H1 (cell line): ENCODE measurements around the gene DEGS2. TPM values are rescaled to one million over a fixed set of nuclear protein-coding genes. Genes with fewer than 3 reads are reported as not detected.
A peak's percentile ranks its signal among the peaks of the same experiment; 100 is the strongest.

Experiments
- CTCF ChIA-PET: fragments of 300-600 bp; sonication (Branson Sonifier 250); formaldehyde crosslinking; loops from one replicate; lab custom pipeline; 2021; ENCODE audit not compliant: partially characterized antibody; lab: Charles Lee
- POLR2A ChIA-PET: fragments of 300-600 bp; sonication (Branson Sonifier 250); formaldehyde crosslinking; loops from one replicate; lab custom pipeline; 2021; ENCODE audit warnings: inconsistent platforms; ENCODE audit not compliant: partially characterized antibody; lab: Charles Lee
- DNase-seq, 2 experiments: peaks; one replicate each; pipeline versions ENCODE4 v3.0.0 to v3.0.0-alpha.2; 2010 to 2022; ENCODE audit warnings: low spot score in 2 of 2, low read depth in 1 of 2, mixed read lengths in 1 of 2
- FAIRE-seq: peaks from 2 replicates; lab custom pipeline; 2011; peaks lifted over from hg19 to GRCh38; lab: Jason Lieb, UNC
- H2AFZ ChIP-seq: 2 replicates; pipeline ENCODE4 v1.8.1; 2012; ENCODE audit warnings: low read length, inconsistent platforms
- H2AK5ac ChIP-seq: 2 replicates; pipeline ENCODE4 v1.6.1; 2013; ENCODE audit warnings: low read depth, low read length
- H2BK120ac ChIP-seq: replicated peaks from 2 replicates; pipeline ENCODE3; 2013; ENCODE audit warnings: low read depth, low read length, inconsistent platforms
- H2BK12ac ChIP-seq: 2 replicates; pipeline ENCODE4 v1.6.1; 2013; ENCODE audit warnings: low read depth, low read length
- H2BK15ac ChIP-seq: 2 replicates; pipeline ENCODE4 v1.6.1; 2013; ENCODE audit warnings: low read length
- H2BK20ac ChIP-seq: 2 replicates; pipeline ENCODE4 v1.6.1; 2013; ENCODE audit warnings: low read length
- H2BK5ac ChIP-seq: 2 replicates; pipeline ENCODE4 v1.6.1; 2013; ENCODE audit warnings: low read depth, low read length
- H3K14ac ChIP-seq: 2 replicates; pipeline ENCODE4 v1.6.1; 2013; ENCODE audit warnings: inconsistent platforms; ENCODE audit not compliant: insufficient read length
- H3K18ac ChIP-seq: 2 replicates; pipeline ENCODE4 v1.6.1; 2013; ENCODE audit warnings: low read length; ENCODE audit errors: extremely low read depth
- H3K23ac ChIP-seq: 2 replicates; pipeline ENCODE4 v1.6.1; 2013; ENCODE audit warnings: inconsistent platforms; ENCODE audit not compliant: insufficient read length
- H3K23me2 ChIP-seq: 2 replicates; pipeline ENCODE4 v1.6.1; 2013; ENCODE audit warnings: low read depth, low read length
- H3K27ac ChIP-seq: 2 replicates; pipeline ENCODE4 v1.6.1; 2011; ENCODE audit warnings: low read depth, low read length, inconsistent platforms
- H3K27me3 ChIP-seq, 4 experiments: replicated peaks in 1 of 4; 1 replicate in 1 of 4; 2 replicates in 3 of 4; pipeline versions ENCODE4 v1.6.1 to v1.8.1; 2011 to 2013; ENCODE audit warnings: low read length in 3 of 4, mild to moderate bottlenecking in 3 of 4, inconsistent platforms in 2 of 4, mixed read lengths in 2 of 4, moderate library complexity in 1 of 4; ENCODE audit not compliant: control insufficient read depth in 3 of 4, insufficient read depth in 3 of 4; ENCODE audit errors: extremely low read depth in 1 of 4
- H3K36me3 ChIP-seq, 4 experiments: 2 replicates each; pipeline versions ENCODE4 v1.6.1 to v1.8.1; 2011 to 2013; ENCODE audit warnings: mild to moderate bottlenecking in 4 of 4, low read length in 3 of 4, moderate library complexity in 2 of 4, control low read depth in 1 of 4, inconsistent platforms in 1 of 4; ENCODE audit not compliant: insufficient read depth in 4 of 4, control insufficient read depth in 2 of 4
- H3K4ac ChIP-seq: replicated peaks from 2 replicates; pipeline ENCODE3; 2013; ENCODE audit warnings: low read length, low read depth, mixed read lengths, inconsistent platforms; ENCODE audit not compliant: insufficient read length
- H3K4me1 ChIP-seq, 4 experiments: replicated peaks in 1 of 4; 1 replicate in 1 of 4; 2 replicates in 3 of 4; pipeline versions ENCODE4 v1.6.1 to v1.8.1; 2011 to 2013; ENCODE audit warnings: low read length in 3 of 4, inconsistent platforms in 2 of 4, mixed read lengths in 1 of 4; ENCODE audit not compliant: insufficient read depth in 4 of 4, control insufficient read depth in 3 of 4
- H3K4me2 ChIP-seq, 2 experiments: 2 replicates each; pipeline versions ENCODE4 v1.6.1 to v1.8.1; 2011 to 2013; ENCODE audit warnings: low read depth in 2 of 2, low read length in 2 of 2, control low read depth in 1 of 2, inconsistent platforms in 1 of 2, mild to moderate bottlenecking in 1 of 2; ENCODE audit not compliant: insufficient read depth in 1 of 2
- H3K4me3 ChIP-seq, 4 experiments: fragments of 200-600, 300-600 bp in 1 of 4; sonication (generic), shearing (Covaris generic), sonication (Bioruptor Twin) in 1 of 4; 2 replicates each; pipeline versions ENCODE4 v1.5.1 to v1.8.1; 2011 to 2016; ENCODE audit warnings: low read length in 4 of 4, low read depth in 3 of 4, control low read depth in 2 of 4, inconsistent platforms in 2 of 4, mild to moderate bottlenecking in 2 of 4, mixed read lengths in 1 of 4, moderate library complexity in 1 of 4; ENCODE audit not compliant: insufficient read depth in 2 of 4; ENCODE audit errors: extremely low read depth in 1 of 4
- H3K56ac ChIP-seq: replicated peaks from 2 replicates; pipeline ENCODE3; 2013; ENCODE audit warnings: low read depth, mild to moderate bottlenecking, mixed read lengths, low read length, inconsistent platforms; ENCODE audit not compliant: insufficient read length
- H3K79me1 ChIP-seq: 2 replicates; pipeline ENCODE4 v1.6.1; 2013; ENCODE audit warnings: low read depth, low read length, control low read depth
- H3K79me2 ChIP-seq, 2 experiments: 2 replicates each; pipeline versions ENCODE4 v1.6.1 to v1.8.1; 2012 to 2013; ENCODE audit warnings: low read length in 2 of 2, mild to moderate bottlenecking in 2 of 2, inconsistent platforms in 1 of 2; ENCODE audit not compliant: insufficient read depth in 2 of 2, control insufficient read depth in 1 of 2
- H3K9ac ChIP-seq, 4 experiments: replicated peaks in 1 of 4; 1 replicate in 1 of 4; 2 replicates in 3 of 4; pipeline versions ENCODE4 v1.6.1 to v1.8.1; 2011 to 2013; ENCODE audit warnings: low read depth in 3 of 4, low read length in 3 of 4, control low read depth in 2 of 4, mild to moderate bottlenecking in 2 of 4, moderate library complexity in 2 of 4, inconsistent platforms in 1 of 4; ENCODE audit errors: extremely low read depth in 1 of 4
- H3K9me3 ChIP-seq, 2 experiments: 2 replicates each; pipeline versions ENCODE4 v1.6.1 to v1.8.1; 2012 to 2013; ENCODE audit warnings: mild to moderate bottlenecking in 2 of 2, moderate library complexity in 2 of 2, control low read depth in 1 of 2, inconsistent platforms in 1 of 2, low read depth in 1 of 2, low read length in 1 of 2, mixed read lengths in 1 of 2; ENCODE audit not compliant: insufficient read depth in 2 of 2
- H4K20me1 ChIP-seq, 2 experiments: replicated peaks in 1 of 2; 2 replicates each; pipeline versions ENCODE3 to v1.8.1; 2011 to 2013; ENCODE audit warnings: inconsistent platforms in 2 of 2, low read length in 2 of 2, mild to moderate bottlenecking in 1 of 2; ENCODE audit not compliant: insufficient read depth in 2 of 2, control insufficient read depth in 1 of 2
- H4K5ac ChIP-seq: 2 replicates; pipeline ENCODE4 v1.6.1; 2013; ENCODE audit warnings: low read length, low read depth, mixed read lengths, inconsistent platforms; ENCODE audit not compliant: insufficient read length
- H4K8ac ChIP-seq: 2 replicates; pipeline ENCODE4 v1.8.0; 2013; ENCODE audit warnings: mild to moderate bottlenecking, moderate library complexity, low read length, inconsistent platforms; ENCODE audit not compliant: insufficient read depth; ENCODE audit errors: extremely low read depth
- H4K91ac ChIP-seq: replicated peaks from 2 replicates; pipeline ENCODE3; 2013; ENCODE audit warnings: low read length, mixed read lengths, inconsistent platforms; ENCODE audit not compliant: insufficient read length
- CEBPB ChIP-seq: IDR thresholded peaks from 2 replicates; pipeline ENCODE4 v1.6.1; 2012; ENCODE audit warnings: low read depth, low read length
- CTCF ChIP-seq, 3 experiments: IDR thresholded peaks; 1 replicate in 2 of 3; 2 replicates in 1 of 3; pipeline versions ENCODE4 v1.5.1 to v1.6.1; 2011; ENCODE audit warnings: low read length in 3 of 3, mild to moderate bottlenecking in 3 of 3, inconsistent platforms in 2 of 3, low read depth in 1 of 3, moderate library complexity in 1 of 3; ENCODE audit not compliant: insufficient read depth in 1 of 3; ENCODE audit errors: control extremely low read depth in 1 of 3
- MAX ChIP-seq: IDR thresholded peaks from 2 replicates; pipeline ENCODE4 v1.6.1; 2012; ENCODE audit warnings: inconsistent platforms
- NANOG ChIP-seq: IDR thresholded peaks from 2 replicates; pipeline ENCODE4 v1.6.1; 2011; ENCODE audit warnings: low read length, low read depth, mild to moderate bottlenecking, inconsistent platforms; ENCODE audit not compliant: insufficient read depth, poor library complexity, severe bottlenecking
- RAD21 ChIP-seq, 2 experiments: IDR thresholded peaks in 1 of 2; conservative IDR thresholded peaks in 1 of 2; 2 replicates each; pipeline ENCODE4 v1.6.1; 2011; ENCODE audit warnings: low read depth in 2 of 2, low read length in 2 of 2, improper control_type of control experiment in 1 of 2, inconsistent platforms in 1 of 2, mild to moderate bottlenecking in 1 of 2, moderate library complexity in 1 of 2
- WGBS, 2 experiments: shearing (Covaris generic) in 1 of 2; methylation state at CpG; one replicate each; pipeline versions ENCODE4 v1.1.6 to v1.1.7; 2013 to 2015; ENCODE audit warnings: low lambda C conversion rate in 2 of 2, mixed read lengths in 2 of 2, inconsistent platforms in 1 of 2, low coverage in 1 of 2, missing lambda C conversion rate in 1 of 2; ENCODE audit not compliant: insufficient replicate concordance in 2 of 2, insufficient coverage in 1 of 2, insufficient read length in 1 of 2; ENCODE audit errors: extremely low coverage in 1 of 2, missing lambda C conversion rate in 1 of 2; 5-methylcytosine and 5-hydroxymethylcytosine counted together
- polyA plus RNA-seq, 7 experiments: library from polyadenylated mRNA; depleted of rRNA in 3 of 7; stranded (reverse) in 5 of 7; unstranded in 2 of 7; fragments of >200 nt in 5 of 7; fragments of 200-250 nt in 2 of 7; gene quantifications; 1 replicate in 5 of 7; 2 replicates in 1 of 7; 4 replicates in 1 of 7; pipeline versions ENCODE4 v1.2.1 to v1.2.3, GENCODE V29; 2011 to 2013; ENCODE audit warnings: missing spikeins in 2 of 7, mixed read lengths in 2 of 7
- total RNA-seq: library from RNA; stranded (reverse); fragmentation: NEBNext Ultra II Directional; extraction: Animal tissue kit (Norgen Biotek cat#: 25700); gene quantifications from 2 replicates; pipeline ENCODE4 v1.2.1, GENCODE V29; 2021

The DEGS2 gene
- total and polyA plus RNA-seq, 2 of the 8 experiments (the other 6 are each of a cell fraction or from before 2014, with no cell fraction given): 0.61 to 0.82 TPM

- Histone ChIP-seq H3K4me3 (no peak overlapping the region), H2BK5ac (no peak overlapping the region), H2BK120ac (no peak overlapping the region), H3K23ac (no peak overlapping the region), H3K4me2 (no peak overlapping the region), H3K14ac (no peak overlapping the region), H4K5ac (no peak overlapping the region), H3K79me2 (no peaks in the 10 kb centered on the region), H3K27me3 (no peaks in the 10 kb centered on the region), H3K9me3 (no peaks in the 10 kb centered on the region), H3K27ac (no peak overlapping the region), H4K20me1 (no peaks in the 10 kb centered on the region), H2BK20ac (no peak overlapping the region), H3K79me1 (no peaks in the 10 kb centered on the region), H2AK5ac (no peak overlapping the region), H3K4me1 (no peaks in the 10 kb centered on the region; a peak in 1 of 7 replicates), H3K23me2 (peaks cover under 1% of the 10 kb centered on the region; the same call in 1 of the 2 replicates), H3K9ac (no peak overlapping the region), H3K4ac (no peak overlapping the region), H3K36me3 (no peaks in the 10 kb centered on the region), H2BK12ac (no peak overlapping the region), H4K91ac (no peak overlapping the region), H4K8ac (no peak overlapping the region), H2AFZ (no peak overlapping the region), H3K18ac (no peak overlapping the region), H3K56ac (no peak overlapping the region), H2BK15ac (no peak overlapping the region)
- FAIRE-seq (no peak), DNase-seq (no peak)
- POLR2A ChIA-PET: no interaction called here
- CTCF ChIA-PET: interaction anchor here (0.7 to 3.6 kb wide), 9 partner anchors 14 to 89 kb away, joined by 3 to 16 read pairs (median 4); partner anchors contain the start of gene DEGS2
- peak in 1 of 2 experiments; percentile 37; a peak in 2 of 4 replicates for TF ChIP-seq RAD21 (IDR thresholded peaks at IDR 0.05 in 1 of 2, conservative IDR thresholded peaks at IDR 0.05 in 1 of 2; ENCODE audit: low read depth in 2 of 2, low read length in 2 of 2)
- no peak for TF ChIP-seq CEBPB
- no peak for TF ChIP-seq MAX
- TF ChIP-seq NANOG: no peak
- peak; percentile 23 to 48 (median 36); a peak in 3 of 4 replicates for TF ChIP-seq CTCF (IDR thresholded peaks at IDR 0.05; ENCODE audit: control extremely low read depth in 1 of 3, insufficient read depth in 1 of 3, low read depth in 1 of 3, low read length in 3 of 3)
- 82% methylated on average over 7 of the region's 7 CpGs; no CpG with 5 or more reads in 1 of the 2 experiments for WGBS, 2 experiments
Observed at GRCh38 chr14:100173353-100173752, 13.9 kb upstream of the DEGS2 start.
